IMR-90 (cell line): ENCODE measurements around the gene ATRNL1. TPM values are rescaled to one million over a fixed set of nuclear protein-coding genes. Genes with fewer than 3 reads are reported as not detected.
A peak's percentile ranks its signal among the peaks of the same experiment; 100 is the strongest.

ENCODE experiments used
- ATAC-seq: fragments of 200-7000 bp; cut with Tn5 transposase; 2 replicates; pipeline ENCODE4 v1.9.1; 2020; ENCODE audit warnings: low read depth, mild to moderate bottlenecking, moderate library complexity
- BruUV-seq: library from RNA; stranded (reverse); fragments of 400-500 nt; replicated peaks from 2 replicates; lab custom pipeline; 2021; lab: Mats Ljungman, UMichigan
- CTCF ChIA-PET: fragments of 300-600 bp; formaldehyde crosslinking; extraction: SDS; loops from one replicate; lab custom pipeline; 2021; ENCODE audit warnings: antibody characterized with exemption; lab: Yijun Ruan, JAX
- POLR2A ChIA-PET: fragments of 300-600 bp; sonication (Branson Sonifier 250); formaldehyde crosslinking; loops from one replicate; lab custom pipeline; 2022; ENCODE audit warnings: antibody characterized with exemption; ENCODE audit not compliant: unreplicated experiment; lab: Charles Lee
- DNase-seq: peaks from one replicate; pipeline ENCODE4 v3.0.0; 2013
- H2AFZ ChIP-seq: replicated peaks from 2 replicates; pipeline ENCODE3; 2013; ENCODE audit warnings: low read length, mild to moderate bottlenecking; ENCODE audit not compliant: poor library complexity
- H2AK5ac ChIP-seq: 2 replicates; pipeline ENCODE4 v1.6.1; 2013; ENCODE audit warnings: low read depth, low read length, inconsistent platforms
- H2AK9ac ChIP-seq: replicated peaks from 2 replicates; pipeline ENCODE3; 2013; ENCODE audit warnings: mild to moderate bottlenecking, low read depth, low read length, moderate library complexity; ENCODE audit not compliant: poor library complexity
- H2BK120ac ChIP-seq: 2 replicates; pipeline ENCODE4 v1.6.1; 2013; ENCODE audit warnings: low read depth, low read length, inconsistent platforms
- H2BK15ac ChIP-seq: 3 replicates; pipeline ENCODE4 v1.6.1; 2013; ENCODE audit warnings: low read depth, low read length, inconsistent platforms
- H2BK20ac ChIP-seq: 2 replicates; pipeline ENCODE4 v1.6.1; 2013; ENCODE audit warnings: low read depth, mild to moderate bottlenecking, inconsistent platforms, low read length, moderate library complexity
- H2BK5ac ChIP-seq: 2 replicates; pipeline ENCODE4 v1.6.1; 2013; ENCODE audit warnings: mild to moderate bottlenecking, low read depth, low read length, inconsistent platforms; ENCODE audit not compliant: poor library complexity, severe bottlenecking
- H3K14ac ChIP-seq: replicated peaks from 2 replicates; pipeline ENCODE4 v1.6.1; 2013; ENCODE audit warnings: low read depth, low read length, inconsistent platforms
- H3K18ac ChIP-seq: 2 replicates; pipeline ENCODE4 v1.6.1; 2013; ENCODE audit warnings: low read depth, low read length, control low read depth
- H3K23ac ChIP-seq: 2 replicates; pipeline ENCODE4 v1.6.1; 2013; ENCODE audit warnings: low read depth, low read length, inconsistent platforms
- H3K27ac ChIP-seq: 2 replicates; pipeline ENCODE4 v1.5.1; 2013; ENCODE audit warnings: mild to moderate bottlenecking, control low read depth, low read length; ENCODE audit not compliant: insufficient read depth
- H3K27me3 ChIP-seq: 2 replicates; pipeline ENCODE4 v1.6.1; 2013; ENCODE audit warnings: low read length; ENCODE audit not compliant: control insufficient read depth, insufficient read depth
- H3K36me3 ChIP-seq: 2 replicates; pipeline ENCODE4 v1.6.1; 2013; ENCODE audit warnings: low read length, mixed read lengths; ENCODE audit not compliant: control insufficient read depth, insufficient read depth
- H3K4ac ChIP-seq: 2 replicates; pipeline ENCODE4 v1.6.1; 2013; ENCODE audit warnings: low read depth, low read length, inconsistent platforms
- H3K4me1 ChIP-seq: 2 replicates; pipeline ENCODE4 v1.6.1; 2013; ENCODE audit warnings: low read length, mixed read lengths; ENCODE audit not compliant: control insufficient read depth, insufficient read depth
- H3K4me2 ChIP-seq: 2 replicates; pipeline ENCODE4 v1.6.1; 2013; ENCODE audit warnings: low read depth, mild to moderate bottlenecking, control low read depth, low read length, moderate library complexity
- H3K4me3 ChIP-seq: 2 replicates; pipeline ENCODE4 v1.5.1; 2013; ENCODE audit warnings: low read depth, mild to moderate bottlenecking, control low read depth, low read length, moderate library complexity; ENCODE audit not compliant: insufficient read depth
- H3K56ac ChIP-seq: 2 replicates; pipeline ENCODE4 v1.6.1; 2013; ENCODE audit warnings: low read length, inconsistent platforms; ENCODE audit not compliant: insufficient read depth; ENCODE audit errors: extremely low read depth
- H3K79me1 ChIP-seq, 2 experiments: 2 replicates each; pipeline ENCODE4 v1.6.1; 2013; ENCODE audit warnings: low read length in 2 of 2, inconsistent platforms in 1 of 2, low read depth in 1 of 2
- H3K9ac ChIP-seq: 2 replicates; pipeline ENCODE4 v1.6.1; 2013; ENCODE audit warnings: low read depth, low read length, control low read depth
- H3K9me1 ChIP-seq: 2 replicates; pipeline ENCODE4 v1.6.1; 2013; ENCODE audit warnings: low read length, inconsistent platforms; ENCODE audit not compliant: insufficient read depth
- H3K9me3 ChIP-seq: 2 replicates; pipeline ENCODE4 v1.6.1; 2013; ENCODE audit warnings: low read length; ENCODE audit not compliant: control insufficient read depth, insufficient read depth
- H4K20me1 ChIP-seq: 2 replicates; pipeline ENCODE4 v1.6.1; 2013; ENCODE audit warnings: low read length, inconsistent platforms; ENCODE audit not compliant: insufficient read depth
- H4K5ac ChIP-seq: 2 replicates; pipeline ENCODE4 v1.6.1; 2013; ENCODE audit warnings: mild to moderate bottlenecking, low read depth, low read length, control low read depth
- H4K8ac ChIP-seq, 2 experiments: 2 replicates each; pipeline ENCODE4 v1.6.1; 2013; ENCODE audit warnings: low read depth in 2 of 2, low read length in 2 of 2, control low read depth in 1 of 2, inconsistent platforms in 1 of 2
- H4K91ac ChIP-seq: 2 replicates; pipeline ENCODE4 v1.6.1; 2013; ENCODE audit warnings: low read depth, low read length, inconsistent platforms; ENCODE audit not compliant: insufficient read depth
- BHLHE40 ChIP-seq: fragments of 150-350 bp; IDR thresholded peaks from 2 replicates; pipeline ENCODE4 v1.6.1; 2016; ENCODE audit warnings: mild to moderate bottlenecking, low read depth, low read length
- CEBPB ChIP-seq: IDR thresholded peaks from 2 replicates; pipeline ENCODE4 v1.6.1; 2012; ENCODE audit warnings: low read depth, low read length, improper control_type of control experiment
- CHD1 ChIP-seq: IDR thresholded peaks from 2 replicates; pipeline ENCODE4 v1.6.1; 2012; ENCODE audit warnings: low read depth, low read length, improper control_type of control experiment
- CTCF ChIP-seq: conservative IDR thresholded peaks from 2 replicates; pipeline ENCODE4 v1.5.1; 2012; ENCODE audit warnings: mild to moderate bottlenecking, low read depth, low read length, improper control_type of control experiment
- RAD21 ChIP-seq: IDR thresholded peaks from 2 replicates; pipeline ENCODE4 v1.6.1; 2012; ENCODE audit warnings: low read length, improper control_type of control experiment
- SMC3 ChIP-seq: fragments of 150-350 bp; IDR thresholded peaks from 2 replicates; pipeline ENCODE4 v1.6.1; 2016; ENCODE audit warnings: low read depth, mild to moderate bottlenecking, antibody characterized with exemption, low read length, moderate library complexity
- WGBS, 2 experiments: methylation state at CpG; one replicate each; pipeline versions ENCODE4 v1.1.5 to v1.1.7; 2013; ENCODE audit warnings: missing lambda C conversion rate in 2 of 2; ENCODE audit not compliant: insufficient read length in 1 of 2; ENCODE audit errors: extremely low coverage in 2 of 2; 5-methylcytosine and 5-hydroxymethylcytosine counted together
- dilution Hi-C: fragments of 300-500 bp; cut with HindIII; formaldehyde crosslinking; loops from one replicate; pipeline ENCODE4 v1.14.3; 2018; ENCODE audit warnings: low sequenced_read_pairs; ENCODE audit not compliant: unreplicated experiment
- in situ Hi-C: fragments of 300-500 bp; cut with MboI; formaldehyde crosslinking; loops from 3 replicates; pipeline ENCODE4 v1.14.3; 2019; ENCODE audit warnings: low sequenced_read_pairs, inconsistent platforms, mixed read lengths
- intact Hi-C: fragments of 100-400 bp; cut with micrococcal nuclease; formaldehyde crosslinking; loops from 2 replicates; pipeline ENCODE4 v1.10.0; 2022
- polyA plus RNA-seq, 3 experiments: library from polyadenylated mRNA; depleted of rRNA; stranded (reverse); fragments of >200 nt; gene quantifications; 2 replicates each; pipeline ENCODE4 v1.2.3, GENCODE V29; 2012; ENCODE audit warnings: low replicate concordance in 1 of 3
- total RNA-seq: library from RNA; depleted of rRNA; stranded (reverse); fragments of >200 nt; gene quantifications from 2 replicates; pipeline ENCODE4 v1.2.3, GENCODE V29; 2012

ATRNL1 gene
- total and polyA plus RNA-seq, 2 of the 4 experiments (the other 2 are of a cell fraction), result 0.18 to 0.19 TPM

GRCh38 chr10:115829521-115830205, 736.5 kb downstream of the ATRNL1 start:
- CTCF ChIA-PET, result interaction anchor here (0.5 to 2.5 kb wide), 13 partner anchors 10 to 458 kb away, joined by 3 to 15 read pairs (median 3); no protein-coding TSS in a partner anchor
- Histone ChIP-seq H3K23ac (no peak overlapping the region), H4K20me1 (no peaks in the 10 kb centered on the region), H2BK15ac (no peak overlapping the region), H3K27me3 (no peaks in the 10 kb centered on the region), H3K4me1 (peaks cover 8% of the 10 kb centered on the region), H4K5ac (no peak overlapping the region), H3K4ac (no peak overlapping the region), H3K14ac (no peak overlapping the region), H3K4me3 (no peak overlapping the region), H4K8ac (no peak overlapping the region), H2AK9ac (no peak overlapping the region), H3K18ac (peak overlapping the region; percentile 28; the same call in 1 of the 2 replicates), H3K79me1 (no peaks in the 10 kb centered on the region), H2AK5ac (no peak overlapping the region), H2AFZ (no peak overlapping the region), H3K36me3 (no peaks in the 10 kb centered on the region), H4K91ac (no peak overlapping the region), H2BK20ac (no peak overlapping the region), H3K9me3 (no peaks in the 10 kb centered on the region), H2BK5ac (no peak overlapping the region), H3K4me2 (no peak overlapping the region; the same call in 1 of the 2 replicates), H3K9me1 (no peaks in the 10 kb centered on the region), H3K27ac (no peak overlapping the region), H3K56ac (no peak overlapping the region), H2BK120ac (no peak overlapping the region), H3K9ac (no peak overlapping the region)
- TF ChIP-seq CTCF, result peak; percentile 54
- TF ChIP-seq RAD21, result peak; percentile 48
- TF ChIP-seq CEBPB, result peak; percentile 53; the same call in 1 of the 2 replicates
- TF ChIP-seq SMC3, result peak; percentile 19
- TF ChIP-seq BHLHE40, result no peak
- TF ChIP-seq CHD1, result no peak
- BruUV-seq, result no TSS peak
- ATAC-seq, result peak; percentile 63
- peak; percentile 75 for DNase-seq
- intact Hi-C loops (loop anchor here (1.0 to 10.0 kb wide), 3 partner anchors 345 to 458 kb away; partner anchors contain the start of gene GFRA1), dilution Hi-C loops (no loop called here), in situ Hi-C loops (no loop called here)
- no CpG with 5 or more reads among the region's 3 CpGs for WGBS, 2 experiments
- POLR2A ChIA-PET, result interaction anchor here (0.7 kb wide), 1 partner anchor 100 kb away, joined by 10 read pairs; no protein-coding TSS in a partner anchor
